Suprapubic skin (tissue), 4 donors: Measurements from ENCODE around the gene SMARCD3.

Experiments used
- POLR2A ChIP-seq, 2 donors: fragments of 450-650 bp; IDR thresholded peaks; one replicate each; pipeline ENCODE4 v1.6.1; 2017; ENCODE audit warnings: antibody characterized with exemption in 2 of 2, mild to moderate bottlenecking in 2 of 2, moderate library complexity in 2 of 2
- POLR2AphosphoS5 ChIP-seq, 3 donors: sonication (generic); formaldehyde crosslinking; IDR thresholded peaks; one replicate each; pipeline ENCODE4 v1.6.1; 2017; ENCODE audit warnings: antibody characterized with exemption in 3 of 3
- TF ChIP-seq, protein P1 (sequence below), 2 donors: fragments of 200-600 bp in 1 of 2; fragments of 450-650 bp in 1 of 2; sonication (generic) in 1 of 2; IDR thresholded peaks; one replicate each; pipeline ENCODE4 v1.5.1; 2016 to 2019; ENCODE audit warnings: antibody characterized with exemption in 2 of 2, mild to moderate bottlenecking in 1 of 2, moderate library complexity in 1 of 2

DNA sequence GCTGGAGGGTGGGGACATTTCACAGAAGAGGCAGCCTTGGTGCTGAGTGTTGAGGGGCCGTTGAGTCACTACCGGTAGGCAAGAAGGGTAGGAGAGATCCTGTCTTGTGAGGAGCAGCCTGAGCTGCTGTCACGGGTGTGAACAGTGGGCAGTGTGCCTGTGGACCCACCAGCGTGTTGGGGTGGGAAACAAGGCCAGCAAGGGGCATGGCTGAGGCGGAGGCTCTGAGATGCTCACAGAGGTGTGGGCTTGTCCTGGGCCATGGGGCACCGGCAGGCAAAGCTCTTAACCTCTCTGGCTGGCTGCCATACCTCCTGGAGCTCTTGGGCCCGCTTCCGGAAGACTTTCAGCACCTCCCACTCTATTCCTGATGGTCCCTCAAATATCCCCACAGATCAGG is 33.6 kb upstream of the SMARCD3 start:
- TF ChIP-seq, protein P1, sequence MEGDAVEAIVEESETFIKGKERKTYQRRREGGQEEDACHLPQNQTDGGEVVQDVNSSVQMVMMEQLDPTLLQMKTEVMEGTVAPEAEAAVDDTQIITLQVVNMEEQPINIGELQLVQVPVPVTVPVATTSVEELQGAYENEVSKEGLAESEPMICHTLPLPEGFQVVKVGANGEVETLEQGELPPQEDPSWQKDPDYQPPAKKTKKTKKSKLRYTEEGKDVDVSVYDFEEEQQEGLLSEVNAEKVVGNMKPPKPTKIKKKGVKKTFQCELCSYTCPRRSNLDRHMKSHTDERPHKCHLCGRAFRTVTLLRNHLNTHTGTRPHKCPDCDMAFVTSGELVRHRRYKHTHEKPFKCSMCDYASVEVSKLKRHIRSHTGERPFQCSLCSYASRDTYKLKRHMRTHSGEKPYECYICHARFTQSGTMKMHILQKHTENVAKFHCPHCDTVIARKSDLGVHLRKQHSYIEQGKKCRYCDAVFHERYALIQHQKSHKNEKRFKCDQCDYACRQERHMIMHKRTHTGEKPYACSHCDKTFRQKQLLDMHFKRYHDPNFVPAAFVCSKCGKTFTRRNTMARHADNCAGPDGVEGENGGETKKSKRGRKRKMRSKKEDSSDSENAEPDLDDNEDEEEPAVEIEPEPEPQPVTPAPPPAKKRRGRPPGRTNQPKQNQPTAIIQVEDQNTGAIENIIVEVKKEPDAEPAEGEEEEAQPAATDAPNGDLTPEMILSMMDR (IDR thresholded peaks at IDR 0.05), result no peak
- TF ChIP-seq POLR2A (IDR thresholded peaks at IDR 0.05) (no peak), POLR2AphosphoS5 (IDR thresholded peaks at IDR 0.05) (no peak)
